ENCODE results near the gene OSGEPL1.
"Not testable (repeated sequence)": the region's sequence is repeated elsewhere in the genome, so short reads cannot be mapped to it uniquely, and the experiment has no call there.

Gene OSGEPL1

GRCh38 chr2:189762551-189763298 is at the start of gene OSGEPL1:
Gene OSGEPL1, minus strand, starts transcription at chr2:189762792. Its CDS starts 1,152 bp downstream, at chr2:189761640.
- peak; percentile 90 for DNase-seq

GRCh38 chr2:189803431-189803830 is 40.8 kb upstream of the OSGEPL1 start:
- no peak for DNase-seq

DNA sequence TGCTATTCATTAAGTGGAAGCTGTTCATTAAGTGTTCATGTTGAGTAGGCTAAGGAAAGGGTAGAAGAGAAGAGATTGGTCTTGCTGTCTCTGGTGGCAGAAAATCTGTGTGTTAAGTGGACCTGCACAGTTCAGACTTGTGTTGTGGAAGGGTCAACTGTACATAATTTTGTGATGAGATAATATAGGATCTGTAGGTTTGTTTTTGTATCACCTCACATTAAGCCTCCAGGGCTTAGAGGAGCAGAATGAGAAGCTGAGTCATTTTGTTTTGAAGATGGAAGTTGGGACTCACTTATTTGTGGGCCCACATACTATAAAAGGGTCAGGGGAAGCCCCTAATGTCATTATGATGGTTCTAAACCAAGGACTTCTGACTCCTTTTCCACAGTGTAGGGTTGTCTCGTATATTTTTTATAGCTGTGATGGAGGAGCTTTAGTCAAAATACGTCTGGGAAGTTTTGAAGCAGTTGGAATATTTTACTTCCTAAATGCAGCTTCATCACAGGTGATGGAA is 39.9 kb upstream of the OSGEPL1 start:
- DNase-seq, result no peak

GRCh38 chr2:189799531-189799930 is 36.9 kb upstream of the OSGEPL1 start:
- peak; percentile 61 for DNase-seq

GRCh38 chr2:189799030-189799331 is 36.4 kb upstream of the OSGEPL1 start:
- no peak for DNase-seq

DNA sequence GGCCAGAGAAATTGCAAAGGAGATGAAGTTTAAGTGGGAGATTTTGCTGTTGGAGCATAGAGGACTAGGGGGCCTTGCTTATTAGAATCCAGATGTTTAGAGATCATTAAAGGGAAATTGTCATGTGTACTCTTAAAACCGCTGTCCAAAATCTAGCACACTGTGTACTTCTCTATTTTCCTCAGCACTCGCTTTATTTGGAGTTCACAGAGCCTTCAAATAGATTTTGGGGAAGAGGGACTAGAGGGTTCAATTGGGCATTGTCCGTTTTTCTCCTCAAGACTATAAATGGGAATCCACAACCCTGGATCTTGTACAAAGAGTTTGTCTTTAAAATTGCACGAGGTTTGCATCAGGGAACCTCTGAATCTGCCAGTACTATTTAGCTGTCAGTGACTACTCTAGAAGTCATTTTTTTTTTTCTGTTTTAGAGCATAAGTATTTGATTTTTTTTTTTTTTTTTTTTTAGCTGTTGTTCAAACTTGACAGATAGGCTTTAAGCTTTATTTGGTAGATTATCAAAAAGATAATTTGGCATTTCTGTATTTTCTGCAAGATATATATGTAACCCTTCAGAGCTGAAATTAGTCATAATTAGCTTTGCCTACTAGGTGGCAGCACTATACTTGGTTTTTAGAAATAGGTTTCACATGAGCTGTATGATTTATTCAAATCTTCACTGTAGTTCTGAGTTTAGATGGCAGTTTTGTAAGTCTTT is 35.9 kb upstream of the OSGEPL1 start:
- peak; percentile 63 for DNase-seq

- DNase-seq, result no peak
Measured at GRCh38 chr2:189797902-189798301, 35.3 kb upstream of the OSGEPL1 start.

GRCh38 chr2:189794310-189794709 is 31.7 kb upstream of the OSGEPL1 start:
- no peak for DNase-seq

DNA sequence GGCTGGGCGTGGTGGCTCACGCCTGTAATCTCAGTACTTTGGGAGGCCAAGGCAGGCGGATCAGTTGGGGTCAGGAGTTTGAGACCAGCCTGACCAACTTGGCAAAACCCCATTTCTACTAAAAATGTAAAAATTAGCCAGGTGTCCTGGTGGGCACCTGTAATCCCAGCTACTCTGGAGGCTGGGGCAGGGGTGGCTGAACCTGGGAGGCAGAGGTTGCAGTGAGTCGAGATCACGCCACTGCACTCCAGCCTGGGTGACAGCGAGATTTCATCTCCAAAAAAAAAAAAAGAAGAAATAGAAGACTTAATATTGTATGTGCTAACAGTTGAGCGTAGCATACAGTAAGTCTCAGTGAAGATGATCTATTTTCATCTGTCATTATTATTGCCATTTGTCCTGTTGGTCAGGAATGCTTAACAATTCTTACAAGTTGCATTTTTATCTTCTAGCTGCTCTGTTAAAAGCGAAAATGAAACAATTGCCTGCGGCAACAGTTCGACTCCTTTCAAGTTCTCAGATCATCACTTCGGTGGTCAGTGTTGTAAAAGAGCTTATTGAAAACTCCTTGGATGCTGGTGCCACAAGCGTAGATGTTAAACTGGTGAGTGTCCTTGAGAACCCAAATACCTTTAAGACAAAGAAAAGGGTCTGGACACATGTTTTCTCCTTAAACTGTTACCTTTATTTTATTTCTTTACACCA is 28.9 kb upstream of the OSGEPL1 start:
- no peak for DNase-seq

DNA sequence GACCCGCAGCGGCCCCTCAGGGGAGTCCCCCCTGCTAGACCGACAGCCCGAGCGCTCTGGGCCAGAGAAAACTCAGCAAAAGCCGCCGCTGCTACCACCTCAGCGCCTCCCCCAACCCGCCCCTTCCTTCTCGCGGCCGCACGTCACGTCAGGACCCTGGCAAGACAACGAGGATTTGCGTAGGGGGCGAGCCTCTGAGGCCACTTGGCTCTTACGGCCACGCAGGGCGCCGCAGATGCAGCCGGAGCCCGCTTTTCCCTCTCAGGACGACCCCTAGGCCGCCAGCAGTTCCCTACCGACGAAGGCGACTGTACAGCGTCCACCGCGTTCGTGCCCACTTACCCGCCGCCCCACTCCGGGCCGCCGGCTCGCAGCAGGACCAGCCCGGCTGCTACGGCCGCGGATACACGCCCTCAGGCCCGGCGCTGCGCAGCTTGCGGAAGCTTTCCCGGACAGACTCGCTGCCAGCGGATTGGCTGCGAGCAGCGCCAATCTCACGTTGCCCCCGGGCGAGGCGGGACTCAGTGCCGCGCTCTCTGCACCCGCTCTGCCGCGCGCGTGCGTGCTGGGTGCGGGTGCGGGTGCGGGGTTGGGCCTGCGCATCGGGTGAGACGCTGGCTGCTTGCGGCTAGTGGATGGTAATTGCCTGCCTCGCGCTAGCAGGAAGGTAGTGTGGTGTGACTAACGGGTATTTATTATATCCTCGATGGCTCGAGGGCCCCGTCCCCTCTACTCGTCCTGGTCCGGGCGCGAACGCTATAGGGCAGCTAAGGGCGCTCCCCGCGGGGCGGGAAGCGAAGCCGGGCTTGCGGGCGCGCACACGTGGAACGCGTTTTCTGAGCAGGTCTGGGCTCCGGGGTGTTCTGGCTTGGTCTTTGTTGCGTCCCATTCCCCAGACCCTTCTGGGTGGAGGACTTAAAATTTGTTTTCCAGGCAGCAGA is 21.6 kb upstream of the OSGEPL1 start, which contains the start of the genes ORMDL1 and PMS1:
ORMDL1 (minus strand) TSS at position 413 of the 941 bp plus-strand sequence. CDS start 1,744 bp downstream, outside the sequence.
PMS1 (plus strand) TSS at position 524 of the 941 bp plus-strand sequence. CDS start 7,360 bp downstream, outside the sequence.
- peak; percentile 95 for DNase-seq

GRCh38 chr2:189783451-189783926 is 20.9 kb upstream of the OSGEPL1 start:
- peak; percentile 18 for DNase-seq

DNA sequence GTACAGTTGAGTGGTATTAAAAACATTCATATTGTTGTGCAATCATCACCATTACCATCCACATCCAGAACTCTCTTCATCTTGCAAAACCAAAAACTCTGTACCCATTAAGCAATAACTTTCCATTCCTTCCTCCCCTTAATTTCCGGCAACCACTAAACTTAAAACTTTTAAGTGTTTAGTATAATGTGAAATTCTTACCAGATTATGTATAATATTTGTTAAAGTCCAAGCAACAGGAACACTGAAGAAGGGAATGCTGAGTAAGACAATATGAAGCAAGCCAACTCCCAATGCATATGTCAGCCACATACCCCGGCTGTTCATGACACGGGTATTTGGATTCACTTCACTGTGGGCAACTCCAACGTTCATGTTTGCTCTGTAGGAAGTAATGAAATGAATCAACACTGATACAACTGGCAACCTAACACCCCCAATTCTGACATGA is 19.7 kb upstream of the OSGEPL1 start:
- no peak for DNase-seq

- no peak for DNase-seq
Measured at GRCh38 chr2:189772212-189772611, 9.6 kb upstream of the OSGEPL1 start.

- no peak for DNase-seq
Measured at GRCh38 chr2:189770590-189771322, 8.2 kb upstream of the OSGEPL1 start.

DNA sequence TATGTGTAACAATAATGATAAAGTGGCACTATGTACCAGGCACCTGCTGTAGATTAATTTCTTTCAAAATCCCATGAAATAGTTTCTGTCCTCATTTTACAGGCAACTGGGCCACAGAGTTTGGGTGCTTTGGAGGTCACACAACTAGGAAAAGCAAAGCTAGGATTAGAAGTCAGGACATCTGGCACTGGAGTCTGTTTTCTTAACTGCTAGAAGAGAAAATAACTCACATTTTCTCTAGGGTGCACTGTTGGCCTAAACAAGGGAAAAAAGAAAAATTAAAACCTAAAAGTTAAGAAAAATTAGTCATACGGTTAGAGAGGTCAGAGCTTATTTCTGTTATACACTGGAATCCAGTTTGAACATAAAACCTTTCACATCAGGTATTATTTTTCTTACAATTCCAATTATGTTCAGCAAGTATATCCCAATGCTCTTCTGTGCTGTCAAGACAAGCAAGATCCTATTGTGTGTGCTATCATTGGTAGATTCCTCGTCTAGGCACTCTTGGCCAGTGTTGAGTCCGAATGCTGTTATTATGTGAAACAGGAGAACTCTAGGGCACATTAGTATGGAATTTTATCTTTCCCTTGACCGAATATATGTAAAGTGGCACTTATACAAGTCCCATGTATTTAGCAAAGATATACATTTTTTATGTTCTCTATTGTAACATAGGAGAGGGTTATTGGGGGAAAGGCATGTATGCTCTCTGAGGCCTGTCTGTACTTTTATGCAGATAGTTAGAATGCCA is 1.5 kb upstream of the OSGEPL1 start:
- DNase-seq, result peak; percentile 9

- no peak for DNase-seq
Measured at GRCh38 chr2:189762229-189762550, 402 bp downstream of the OSGEPL1 start.

DNA sequence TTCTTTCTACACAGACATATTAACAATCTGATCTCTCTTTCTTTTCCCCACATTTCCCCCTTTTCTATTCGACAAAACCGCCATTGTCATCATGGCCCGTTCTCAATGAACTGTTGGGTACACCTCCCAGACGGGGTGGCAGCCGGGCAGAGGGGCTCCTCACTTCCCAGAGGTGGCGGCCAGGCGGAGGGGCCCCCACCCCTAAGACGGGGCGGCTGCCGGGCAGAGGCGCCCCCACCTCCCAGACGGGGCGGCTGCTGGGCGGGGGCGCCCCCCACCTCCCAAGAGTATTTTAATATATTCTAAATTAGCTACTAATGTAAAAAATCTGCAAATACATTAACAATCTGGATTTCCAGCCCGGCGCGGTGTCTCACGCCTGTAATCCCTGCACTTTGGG is 2.4 kb downstream of the OSGEPL1 start:
- not testable (repeated sequence) for DNase-seq

GRCh38 chr2:189756311-189756952 is 6.2 kb downstream of the OSGEPL1 start:
- no peak for DNase-seq

DNA sequence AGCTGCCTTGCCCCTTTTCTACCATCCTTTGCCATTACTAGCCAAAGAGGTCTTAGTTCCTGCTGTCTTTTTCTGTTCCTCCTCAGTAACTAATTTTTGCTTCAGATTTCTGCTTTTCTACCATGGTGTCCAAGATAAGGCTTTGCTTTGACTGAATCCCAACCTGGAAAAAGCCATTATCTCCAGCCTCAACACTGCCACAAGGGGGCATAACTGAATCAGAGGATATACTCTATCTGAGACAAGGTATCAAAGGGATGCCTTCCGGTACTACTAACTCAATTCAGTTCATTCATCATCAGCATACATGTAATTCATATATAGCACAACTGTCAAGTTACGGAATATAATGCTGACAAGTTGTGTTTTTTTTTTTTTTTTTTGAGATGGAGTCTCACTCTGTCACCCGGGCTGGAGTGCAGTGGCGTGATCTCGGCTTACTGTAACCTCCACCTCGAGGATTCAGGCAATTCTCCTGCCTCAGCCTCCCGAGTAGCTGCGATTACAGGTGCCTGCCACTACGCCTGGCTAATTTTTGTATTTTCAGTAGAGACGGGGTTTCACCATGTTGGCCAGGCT is 11.4 kb downstream of the OSGEPL1 start:
- peak; percentile 39 for DNase-seq

GRCh38 chr2:189729430-189729829 is 33.2 kb downstream of the OSGEPL1 start:
- DNase-seq, result no peak
